ENCODE data around the gene EDEM1.

DNA sequence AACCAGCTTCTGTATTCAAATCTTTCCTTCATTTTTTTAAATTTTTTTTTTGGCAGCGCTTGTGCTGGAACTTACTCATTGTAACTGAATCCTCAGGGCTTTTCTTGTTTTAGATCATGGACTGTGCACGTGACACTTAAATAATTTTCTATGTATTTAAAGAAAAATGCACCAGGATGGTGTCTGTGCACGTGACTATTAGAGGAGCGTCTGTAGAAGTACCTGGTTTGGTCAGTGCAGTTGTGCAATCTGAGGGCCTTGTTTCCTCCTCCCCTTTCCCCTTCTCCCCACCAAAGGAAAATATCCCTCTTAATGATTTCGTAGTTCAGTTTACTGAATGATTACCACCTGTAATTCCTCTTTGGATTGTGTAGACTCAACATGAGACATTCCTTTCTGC lies 31.3 kb downstream of the EDEM1 start:
- TF ChIP-seq, protein P1, sequence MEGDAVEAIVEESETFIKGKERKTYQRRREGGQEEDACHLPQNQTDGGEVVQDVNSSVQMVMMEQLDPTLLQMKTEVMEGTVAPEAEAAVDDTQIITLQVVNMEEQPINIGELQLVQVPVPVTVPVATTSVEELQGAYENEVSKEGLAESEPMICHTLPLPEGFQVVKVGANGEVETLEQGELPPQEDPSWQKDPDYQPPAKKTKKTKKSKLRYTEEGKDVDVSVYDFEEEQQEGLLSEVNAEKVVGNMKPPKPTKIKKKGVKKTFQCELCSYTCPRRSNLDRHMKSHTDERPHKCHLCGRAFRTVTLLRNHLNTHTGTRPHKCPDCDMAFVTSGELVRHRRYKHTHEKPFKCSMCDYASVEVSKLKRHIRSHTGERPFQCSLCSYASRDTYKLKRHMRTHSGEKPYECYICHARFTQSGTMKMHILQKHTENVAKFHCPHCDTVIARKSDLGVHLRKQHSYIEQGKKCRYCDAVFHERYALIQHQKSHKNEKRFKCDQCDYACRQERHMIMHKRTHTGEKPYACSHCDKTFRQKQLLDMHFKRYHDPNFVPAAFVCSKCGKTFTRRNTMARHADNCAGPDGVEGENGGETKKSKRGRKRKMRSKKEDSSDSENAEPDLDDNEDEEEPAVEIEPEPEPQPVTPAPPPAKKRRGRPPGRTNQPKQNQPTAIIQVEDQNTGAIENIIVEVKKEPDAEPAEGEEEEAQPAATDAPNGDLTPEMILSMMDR (conservative IDR thresholded peaks at IDR 0.05): no peak
- TF ChIP-seq ZFX (IDR thresholded peaks at IDR 0.05): no peak
